ENCODE results near the gene RTN4R.

- TF ChIP-seq CTCF (conservative IDR thresholded peaks at IDR 0.05; ENCODE audit: low read depth, low read length) (no peak), EZH2 (IDR thresholded peaks at IDR 0.05; ENCODE audit: borderline replicate concordance, low read depth, low read length, poor library complexity, severe bottlenecking) (no peak)
Observed at GRCh38 chr22:20198557-20199319, 69.4 kb downstream of the RTN4R start.

Measured in A673 (cell line).